ENCODE data around the gene LGALS7.

DNA sequence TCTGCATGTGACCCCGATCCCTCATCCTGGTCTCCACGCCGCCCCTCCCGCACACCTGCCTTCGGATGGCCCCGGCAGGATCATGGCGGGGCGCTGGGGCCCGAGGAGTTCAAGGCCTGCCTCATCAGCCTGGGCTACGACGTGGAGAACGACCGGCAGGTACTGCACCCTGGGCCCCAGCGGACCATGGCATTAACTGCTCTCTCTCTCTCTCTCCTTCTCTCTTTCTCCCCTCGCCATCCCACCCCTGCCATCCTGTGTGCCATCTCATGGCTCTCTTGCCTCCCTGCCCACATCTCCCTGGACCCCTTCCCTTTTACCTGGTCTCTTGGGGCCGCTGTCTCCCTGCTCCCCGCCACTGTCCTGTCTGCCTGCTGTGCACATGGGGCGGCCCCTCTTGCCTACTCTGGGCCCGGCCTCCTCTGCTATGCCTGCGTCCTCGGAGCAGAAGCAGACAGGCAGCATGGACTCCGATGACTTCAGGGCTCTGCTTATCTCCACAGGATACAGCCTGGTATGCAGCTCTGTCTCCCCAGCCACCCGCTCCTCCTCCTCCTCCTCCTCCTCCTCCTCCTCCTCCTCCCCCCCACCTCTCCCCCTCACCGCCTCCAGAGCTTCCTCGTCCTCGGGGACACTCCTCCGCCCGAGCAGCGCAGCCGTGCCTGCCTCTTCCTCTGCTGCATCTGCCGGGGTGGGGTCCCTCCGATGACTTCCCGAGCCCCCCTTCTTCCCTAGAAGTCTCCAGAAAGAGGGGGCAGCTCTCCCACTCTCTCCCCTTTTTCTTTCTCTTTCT lies 45.3 kb downstream of the LGALS7 start:
- no peak for TF ChIP-seq EZH2phosphoT487 (IDR thresholded peaks at IDR 0.05; ENCODE audit: borderline replicate concordance)
- TF ChIP-seq, protein P1, sequence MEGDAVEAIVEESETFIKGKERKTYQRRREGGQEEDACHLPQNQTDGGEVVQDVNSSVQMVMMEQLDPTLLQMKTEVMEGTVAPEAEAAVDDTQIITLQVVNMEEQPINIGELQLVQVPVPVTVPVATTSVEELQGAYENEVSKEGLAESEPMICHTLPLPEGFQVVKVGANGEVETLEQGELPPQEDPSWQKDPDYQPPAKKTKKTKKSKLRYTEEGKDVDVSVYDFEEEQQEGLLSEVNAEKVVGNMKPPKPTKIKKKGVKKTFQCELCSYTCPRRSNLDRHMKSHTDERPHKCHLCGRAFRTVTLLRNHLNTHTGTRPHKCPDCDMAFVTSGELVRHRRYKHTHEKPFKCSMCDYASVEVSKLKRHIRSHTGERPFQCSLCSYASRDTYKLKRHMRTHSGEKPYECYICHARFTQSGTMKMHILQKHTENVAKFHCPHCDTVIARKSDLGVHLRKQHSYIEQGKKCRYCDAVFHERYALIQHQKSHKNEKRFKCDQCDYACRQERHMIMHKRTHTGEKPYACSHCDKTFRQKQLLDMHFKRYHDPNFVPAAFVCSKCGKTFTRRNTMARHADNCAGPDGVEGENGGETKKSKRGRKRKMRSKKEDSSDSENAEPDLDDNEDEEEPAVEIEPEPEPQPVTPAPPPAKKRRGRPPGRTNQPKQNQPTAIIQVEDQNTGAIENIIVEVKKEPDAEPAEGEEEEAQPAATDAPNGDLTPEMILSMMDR (conservative IDR thresholded peaks at IDR 0.05; ENCODE audit: low read length), result no peak

Data from Loucy (cell line).